WERI-Rb-1 (cell line): ENCODE results near the gene STRAP.

ENCODE experiments used
- DNase-seq: peaks from one replicate; pipeline ENCODE4 v3.0.0-alpha.2; 2020
- H3K27ac ChIP-seq: fragments of 250-450 bp; sonication (Bioruptor Pico); 2 replicates; pipeline ENCODE4 v1.5.1; 2020; ENCODE audit warnings: mild to moderate bottlenecking, moderate library complexity
- H3K27me3 ChIP-seq: fragments of 250-450 bp; sonication (Bioruptor Pico); 2 replicates; pipeline ENCODE4 v1.5.1; 2021; ENCODE audit warnings: mild to moderate bottlenecking, low read depth, moderate library complexity; ENCODE audit not compliant: insufficient read depth, severe bottlenecking
- H3K36me3 ChIP-seq: fragments of 250-450 bp; sonication (Bioruptor Pico); 2 replicates; pipeline ENCODE4 v1.5.1; 2020; ENCODE audit warnings: mild to moderate bottlenecking, moderate library complexity
- H3K4me3 ChIP-seq: 2 replicates; pipeline ENCODE4 v1.5.1; 2011; ENCODE audit warnings: low read depth, mild to moderate bottlenecking, control low read depth, low read length
- H3K9me3 ChIP-seq: fragments of 250-450 bp; sonication (Bioruptor Pico); 2 replicates; pipeline ENCODE4 v1.5.1; 2021; ENCODE audit warnings: mild to moderate bottlenecking, moderate library complexity; ENCODE audit not compliant: severe bottlenecking
- CTCF ChIP-seq: IDR thresholded peaks from 2 replicates; pipeline ENCODE4 v1.5.1; 2011; ENCODE audit warnings: low read depth, mild to moderate bottlenecking, control low read depth, inconsistent platforms, low read length

Gene STRAP

GRCh38 chr12:15859116-15859515 is 23.1 kb upstream of the STRAP start:
- Histone ChIP-seq H3K9me3 (no peaks in the 10 kb centered on the region), H3K4me3 (no peak overlapping the region), H3K27ac (no peak overlapping the region), H3K36me3 (no peaks in the 10 kb centered on the region), H3K27me3 (no peaks in the 10 kb centered on the region)
- DNase-seq = no peak
- TF ChIP-seq CTCF = no peak

- no peak overlapping the region for H3K4me3 ChIP-seq
- H3K36me3 ChIP-seq = no peaks in the 10 kb centered on the region
- H3K27ac ChIP-seq = no peak overlapping the region
- TF ChIP-seq CTCF = no peak
- DNase-seq = no peak
- no peaks in the 10 kb centered on the region for H3K9me3 ChIP-seq
- H3K27me3 ChIP-seq = no peaks in the 10 kb centered on the region
Observed at GRCh38 chr12:15861404-15861803, 20.8 kb upstream of the STRAP start.

GRCh38 chr12:15862840-15863239 is 19.3 kb upstream of the STRAP start:
- Histone ChIP-seq H3K4me3 (no peak overlapping the region), H3K27me3 (no peaks in the 10 kb centered on the region), H3K27ac (no peak overlapping the region), H3K36me3 (no peaks in the 10 kb centered on the region), H3K9me3 (no peaks in the 10 kb centered on the region)
- no peak for DNase-seq
- TF ChIP-seq CTCF = no peak

GRCh38 chr12:15863372-15863771 is 18.8 kb upstream of the STRAP start:
- TF ChIP-seq CTCF = no peak
- no peak for DNase-seq

GRCh38 chr12:15863984-15864383 is 18.2 kb upstream of the STRAP start:
- H3K9me3 ChIP-seq = no peaks in the 10 kb centered on the region
- no peak overlapping the region for H3K4me3 ChIP-seq
- no peaks in the 10 kb centered on the region for H3K36me3 ChIP-seq
- no peak overlapping the region for H3K27ac ChIP-seq
- no peaks in the 10 kb centered on the region for H3K27me3 ChIP-seq
- no peak for DNase-seq
- TF ChIP-seq CTCF = no peak

More at GRCh38 chr12:15863372-15863771, 18.8 kb upstream of the STRAP start:
- H3K27ac ChIP-seq = no peak overlapping the region
- H3K27me3 ChIP-seq = no peaks in the 10 kb centered on the region
- H3K9me3 ChIP-seq = no peaks in the 10 kb centered on the region
- H3K36me3 ChIP-seq = no peaks in the 10 kb centered on the region
- no peak overlapping the region for H3K4me3 ChIP-seq

GRCh38 chr12:15868186-15868585 is 14.0 kb upstream of the STRAP start:
- no peak overlapping the region for H3K4me3 ChIP-seq
- DNase-seq = no peak
- H3K27ac ChIP-seq = no peak overlapping the region
- no peaks in the 10 kb centered on the region for H3K36me3 ChIP-seq
- no peaks in the 10 kb centered on the region for H3K9me3 ChIP-seq
- TF ChIP-seq CTCF = no peak
- H3K27me3 ChIP-seq = no peaks in the 10 kb centered on the region
